MV-4-11 (cell line): ENCODE results near the gene C1orf105.
"Not testable (repeated sequence)": the region's sequence is repeated elsewhere in the genome, so short reads cannot be mapped to it uniquely, and the experiment has no call there.

Source experiments
- DNase-seq: peaks from one replicate; lab custom pipeline; 2025; lab: John Stamatoyannopoulos, UW

C1orf105 gene

DNA sequence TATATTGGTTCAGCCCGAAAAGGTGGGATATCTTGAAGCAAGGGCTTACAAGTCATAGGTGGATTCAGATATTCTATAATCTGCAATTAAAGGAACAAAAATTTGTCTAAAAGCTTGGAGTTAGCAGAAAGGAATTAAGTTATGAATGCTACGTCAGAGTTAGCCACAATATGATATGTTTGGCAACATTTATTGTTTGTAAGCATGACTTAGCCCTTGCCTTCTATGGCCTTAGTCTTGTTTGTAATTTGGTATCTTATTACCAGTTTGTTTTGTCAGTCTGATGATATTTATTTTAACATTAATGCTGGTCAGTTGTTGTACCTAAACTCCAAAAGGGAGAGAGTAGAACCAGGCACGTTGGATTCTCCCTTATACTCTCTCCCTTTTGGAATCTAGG lies 69.4 kb downstream of the C1orf105 start:
- no peak for DNase-seq

DNA sequence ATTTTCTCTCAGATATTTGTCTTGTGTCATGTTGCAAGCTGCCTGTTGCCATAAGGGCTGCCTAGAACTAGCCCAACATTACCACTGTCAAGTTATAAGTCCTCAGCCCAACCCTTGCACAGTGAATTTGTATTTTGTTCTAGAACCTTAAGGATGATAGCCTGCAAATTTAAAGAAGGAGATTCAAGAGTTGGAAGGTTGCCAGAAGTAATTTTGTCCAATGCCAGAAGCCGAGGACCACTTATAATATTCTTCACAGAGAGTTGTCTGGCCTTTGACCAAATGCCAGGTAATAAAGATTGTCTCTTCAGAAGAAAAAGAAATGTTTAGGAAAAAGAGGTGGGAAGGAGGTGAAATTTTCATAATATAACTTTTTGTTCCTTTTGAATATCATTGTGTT lies 71.9 kb downstream of the C1orf105 start:
- no peak for DNase-seq

DNA sequence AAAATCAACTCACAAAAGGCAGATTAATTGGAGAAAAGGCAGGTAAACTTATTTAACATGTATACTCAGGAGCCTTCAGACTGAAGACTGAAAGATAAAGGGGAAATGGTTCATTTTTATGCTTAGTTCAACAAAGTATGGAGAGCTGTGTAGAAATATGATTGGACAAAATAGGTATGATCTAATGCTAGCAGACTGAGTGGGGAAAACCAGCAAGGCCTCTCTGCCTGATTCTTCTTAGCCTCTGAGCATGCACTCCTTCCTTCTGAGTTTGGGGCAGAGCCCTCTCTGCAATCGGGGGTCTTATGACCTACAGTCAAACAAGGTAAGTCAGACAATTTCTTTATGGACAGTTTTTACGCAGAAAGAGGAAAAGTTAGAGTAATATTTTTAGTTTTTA lies 73.7 kb downstream of the C1orf105 start:
- peak; percentile 9 for DNase-seq

DNA sequence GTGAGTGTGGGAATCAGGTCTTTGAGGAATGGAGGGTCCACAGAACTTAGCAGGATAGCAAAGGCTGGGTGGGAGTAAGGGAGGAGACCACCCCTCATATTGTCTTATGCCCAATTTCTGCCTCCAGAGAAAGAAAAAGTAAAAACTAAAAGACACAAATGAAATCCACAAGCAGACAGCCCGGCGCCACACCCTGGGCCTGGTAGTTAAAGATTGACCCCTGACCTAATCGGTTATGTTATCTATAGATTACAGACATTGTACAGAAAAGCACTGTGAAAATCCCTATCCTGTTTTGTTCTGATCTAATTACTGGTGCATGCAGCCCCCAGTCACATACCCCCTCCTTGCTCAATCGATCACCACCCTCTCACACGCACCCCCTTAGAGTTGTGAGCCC lies 75.6 kb downstream of the C1orf105 start:
- not testable (repeated sequence) for DNase-seq

DNA sequence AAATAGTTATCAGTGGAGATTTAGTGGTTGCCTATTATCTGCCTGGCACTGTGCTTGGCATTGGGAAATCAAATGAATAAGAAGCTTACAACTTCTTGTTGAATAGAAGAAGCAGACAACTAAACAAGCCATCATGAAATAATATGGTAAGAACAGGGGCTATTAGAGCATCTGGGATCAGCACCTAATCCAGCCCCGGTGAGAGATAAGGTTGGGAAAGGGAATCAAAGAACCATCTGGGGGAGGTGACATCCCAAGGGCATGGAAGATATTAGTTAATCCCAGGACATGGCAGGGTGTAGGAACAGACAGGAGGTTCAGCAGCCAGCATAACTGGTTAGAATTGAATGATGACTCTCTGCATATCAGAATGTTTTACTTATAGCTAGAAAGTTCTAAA lies 76.2 kb downstream of the C1orf105 start:
- no peak for DNase-seq

DNA sequence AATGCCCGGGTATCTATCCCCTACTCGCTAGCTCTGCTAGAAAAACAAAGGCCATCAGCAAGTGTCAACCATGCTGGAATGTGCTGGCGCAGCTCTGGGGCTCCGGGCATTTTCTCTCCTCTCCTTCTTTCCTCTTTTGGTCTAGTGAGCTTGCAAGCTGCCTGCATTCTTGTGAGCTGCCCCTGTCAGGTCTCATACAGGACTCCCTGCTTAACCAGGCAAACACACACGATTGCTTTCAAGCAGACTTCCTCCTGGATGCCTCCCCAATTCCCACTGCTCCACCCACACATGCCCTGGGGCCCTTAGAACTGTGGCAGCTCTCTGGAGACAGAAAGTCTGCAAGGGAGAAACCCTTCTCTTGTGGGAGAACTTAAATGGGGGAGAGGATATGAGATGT lies 76.7 kb downstream of the C1orf105 start:
- no peak for DNase-seq

DNA sequence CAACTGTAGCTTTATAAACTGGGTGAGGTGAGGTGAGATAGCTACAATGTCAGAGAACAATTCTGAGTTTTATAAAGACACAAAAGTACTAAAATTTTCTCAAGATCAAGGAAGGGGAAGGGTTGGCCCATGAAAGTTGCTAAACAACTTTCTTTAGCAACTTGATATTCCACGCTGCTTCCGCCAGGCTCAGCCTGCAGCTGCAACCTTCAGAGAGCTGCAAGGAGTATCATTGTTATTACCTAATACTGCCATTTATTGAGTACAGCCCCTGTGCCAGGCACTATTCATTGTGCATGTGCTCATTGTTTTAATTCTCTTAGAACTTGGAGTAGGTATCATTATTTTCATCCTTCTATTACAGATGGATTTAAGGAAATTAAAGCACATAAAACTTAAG lies 78.4 kb downstream of the C1orf105 start:
- DNase-seq = peak; percentile 30

DNA sequence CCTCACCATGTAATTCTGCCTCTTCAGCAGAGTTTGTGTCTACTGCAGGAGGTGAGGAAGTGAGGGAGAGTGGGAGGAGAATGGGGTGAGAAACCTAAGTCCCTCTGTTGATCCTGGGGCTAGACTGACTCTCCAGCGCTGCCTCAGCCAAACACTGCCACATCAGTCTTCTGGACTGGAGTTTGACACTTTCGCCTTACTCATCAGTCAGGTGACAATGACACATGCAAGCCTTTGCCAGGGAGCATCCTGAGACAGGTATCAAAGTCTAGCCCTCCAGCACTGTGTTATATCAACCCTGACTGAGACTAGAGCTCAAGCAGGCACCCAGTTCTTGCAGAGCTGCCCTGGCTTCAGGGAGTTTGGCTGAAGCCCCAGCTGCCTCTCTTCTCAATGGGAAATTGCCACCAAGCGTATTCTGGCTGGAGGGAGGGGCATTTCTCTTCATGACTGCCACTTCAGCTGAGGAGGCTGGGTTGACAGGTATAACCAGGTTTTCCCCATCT lies 79.2 kb downstream of the C1orf105 start:
- no peak for DNase-seq

DNA sequence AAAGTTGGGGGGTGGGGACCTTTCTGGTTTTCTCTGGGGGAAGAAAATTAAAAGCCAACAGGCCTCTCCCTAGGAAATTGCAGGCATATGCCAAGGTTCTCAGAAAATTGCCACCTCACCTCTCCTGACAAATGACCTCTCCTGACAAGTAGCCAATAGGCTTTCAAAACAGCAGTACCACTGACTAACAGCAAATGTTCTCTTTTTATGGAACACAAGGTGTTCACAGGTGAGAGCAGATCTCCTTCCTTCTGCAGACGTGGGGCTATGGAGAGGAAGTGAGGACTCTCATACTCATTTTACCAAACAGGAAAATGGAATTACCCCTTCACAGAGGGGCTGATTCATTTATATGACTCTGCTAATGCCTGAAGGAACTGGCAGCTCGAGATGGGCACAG lies 79.7 kb downstream of the C1orf105 start:
- DNase-seq = no peak

DNA sequence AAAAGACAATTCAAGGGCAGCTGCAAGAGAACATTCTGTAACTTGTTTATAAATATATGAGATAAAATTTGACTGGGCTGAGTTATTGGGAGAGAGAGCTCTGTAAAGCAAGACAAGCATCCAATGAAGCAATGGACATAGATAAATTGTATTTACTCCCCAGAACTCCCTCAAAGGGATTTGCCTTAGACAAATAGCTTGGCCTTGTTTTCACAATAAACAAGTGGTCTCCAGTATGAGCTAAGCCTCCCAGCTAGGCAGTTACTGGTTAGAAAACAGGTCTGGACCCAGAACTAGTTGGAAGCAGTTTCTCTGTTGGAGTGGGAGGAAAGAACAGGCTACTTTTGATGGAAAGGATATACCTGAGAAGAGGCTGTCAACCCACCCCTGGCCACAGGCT lies 87.3 kb downstream of the C1orf105 start:
- no peak for DNase-seq

DNA sequence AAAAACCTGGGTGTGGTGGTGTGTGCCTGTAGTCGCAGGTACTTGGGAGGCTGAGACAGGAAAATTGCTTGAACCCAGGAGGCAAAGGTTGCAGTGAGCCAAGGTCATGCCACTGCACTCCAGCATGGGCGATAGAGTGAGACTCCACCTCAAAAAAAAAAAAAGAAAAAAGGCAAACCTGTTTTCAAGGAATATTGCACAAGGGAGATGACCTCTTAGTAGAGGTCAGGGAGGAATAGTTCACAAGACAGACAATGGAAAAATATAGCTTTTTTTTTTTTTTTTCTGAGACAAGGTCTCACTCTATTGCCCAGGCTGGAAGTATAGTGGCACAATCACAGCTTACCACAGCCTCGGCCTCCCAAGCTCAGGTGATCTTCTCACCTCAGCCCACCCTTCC lies 90.0 kb downstream of the C1orf105 start:
- no peak for DNase-seq

DNA sequence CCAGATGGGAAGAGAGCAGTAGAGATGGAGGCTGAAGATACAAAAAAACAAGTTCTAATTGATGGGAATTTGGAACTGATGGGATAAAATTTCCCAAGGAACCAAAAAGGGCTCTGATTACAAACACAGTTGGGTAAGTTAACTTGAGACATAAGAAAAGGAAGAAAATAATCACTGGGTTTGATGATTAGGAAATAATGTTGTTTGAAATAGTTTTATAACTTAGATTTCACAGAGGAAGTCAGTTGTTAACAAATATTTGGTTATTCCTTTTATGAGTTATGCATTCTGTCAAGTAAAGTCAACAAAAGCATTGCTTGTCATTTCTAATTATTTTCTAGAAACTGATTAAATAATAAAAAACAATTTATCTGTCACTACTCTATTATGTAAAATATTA lies 92.1 kb downstream of the C1orf105 start:
- no peak for DNase-seq

DNA sequence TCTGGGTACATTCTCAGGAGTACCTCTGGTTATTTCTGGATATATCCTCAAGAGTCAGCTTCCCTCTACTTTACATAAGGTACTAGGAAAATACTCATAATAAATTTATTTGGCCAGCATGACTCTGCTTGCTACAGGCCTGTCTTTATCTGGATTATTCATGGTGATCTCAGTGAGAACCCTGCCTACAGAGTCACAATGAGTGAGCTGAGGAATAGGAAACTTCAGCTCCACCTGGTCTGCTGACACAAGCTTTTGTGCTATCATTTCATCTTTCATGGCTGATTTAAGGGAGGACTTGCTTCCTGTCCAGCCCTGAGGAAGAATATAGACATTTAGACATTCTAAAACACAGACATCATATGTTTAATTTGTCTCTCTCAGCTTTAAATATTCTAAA lies 93.0 kb downstream of the C1orf105 start:
- no peak for DNase-seq

DNA sequence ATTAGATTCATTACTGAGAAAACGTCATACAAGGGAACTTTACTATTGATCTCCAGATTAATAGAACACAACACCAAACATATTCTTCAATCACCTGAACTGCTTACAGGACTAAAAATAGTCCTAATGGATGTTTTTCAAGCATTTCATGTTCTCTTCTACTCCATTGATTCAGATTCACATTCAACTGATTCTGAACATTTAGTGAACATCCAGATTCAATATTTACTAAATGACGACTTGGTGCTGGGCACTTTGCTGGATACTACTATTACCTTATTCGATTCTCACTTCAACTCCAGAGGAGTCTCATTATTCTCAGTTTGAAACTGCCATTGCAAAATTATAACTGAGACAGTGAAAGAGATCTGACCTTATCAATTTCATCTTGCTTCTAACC lies 93.6 kb downstream of the C1orf105 start:
- no peak for DNase-seq

DNA sequence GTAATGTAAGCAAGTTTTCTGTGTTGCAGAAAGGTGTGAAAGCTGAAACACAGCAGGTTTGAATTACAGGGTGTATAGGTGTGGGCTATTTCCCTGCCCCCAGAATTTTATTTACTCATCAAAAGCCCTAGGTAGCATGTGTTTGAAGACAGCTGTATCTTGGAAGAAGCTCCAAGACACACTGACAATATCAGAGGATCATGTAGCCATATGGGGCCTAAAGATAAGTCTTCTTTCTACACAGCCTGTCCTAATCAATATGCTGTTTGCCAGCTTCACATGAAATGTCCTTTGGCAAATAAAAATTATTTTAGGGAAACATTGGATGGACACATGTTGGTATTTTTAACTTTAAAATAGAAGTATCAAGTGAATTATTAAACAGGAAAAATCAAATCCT lies 95.0 kb downstream of the C1orf105 start:
- no peak for DNase-seq

DNA sequence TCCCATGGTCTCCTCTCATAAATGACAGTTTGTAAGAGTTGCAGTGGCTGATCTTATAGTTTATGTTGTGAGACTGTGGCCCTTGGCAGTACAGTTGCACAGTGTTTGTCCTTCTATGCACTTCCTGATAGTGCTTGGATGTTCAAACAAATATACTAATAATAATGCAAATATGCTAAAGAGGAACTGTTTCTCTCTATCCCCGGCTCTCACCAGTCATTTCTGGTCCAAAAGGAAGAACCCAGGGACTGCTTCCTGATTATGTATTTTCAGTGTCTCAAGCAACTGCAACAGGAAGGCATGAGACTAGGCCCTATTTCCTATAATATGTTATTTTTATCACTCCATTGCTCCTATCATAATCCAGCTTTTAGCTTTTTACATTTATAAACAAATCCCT lies 95.4 kb downstream of the C1orf105 start:
- peak; percentile 74 for DNase-seq

DNA sequence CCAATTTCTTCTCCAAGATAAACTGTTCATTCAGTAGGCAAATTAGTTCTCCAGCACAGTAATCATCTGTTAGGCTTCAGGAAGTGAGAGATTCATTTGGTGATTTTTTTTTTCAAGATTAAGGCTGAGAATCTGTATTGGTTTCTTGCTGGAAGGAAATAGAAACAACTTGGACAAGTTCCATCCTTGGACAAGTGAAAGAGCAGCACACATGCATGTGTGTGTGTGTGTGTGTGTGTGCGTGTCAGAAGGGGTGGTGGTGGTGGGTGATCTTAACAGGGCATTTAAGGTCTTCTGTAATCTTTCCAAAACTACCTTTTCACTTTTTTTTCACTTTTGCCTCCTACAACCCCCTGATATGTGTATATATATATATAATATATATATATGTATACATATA lies 96.6 kb downstream of the C1orf105 start:
- DNase-seq = no peak

DNA sequence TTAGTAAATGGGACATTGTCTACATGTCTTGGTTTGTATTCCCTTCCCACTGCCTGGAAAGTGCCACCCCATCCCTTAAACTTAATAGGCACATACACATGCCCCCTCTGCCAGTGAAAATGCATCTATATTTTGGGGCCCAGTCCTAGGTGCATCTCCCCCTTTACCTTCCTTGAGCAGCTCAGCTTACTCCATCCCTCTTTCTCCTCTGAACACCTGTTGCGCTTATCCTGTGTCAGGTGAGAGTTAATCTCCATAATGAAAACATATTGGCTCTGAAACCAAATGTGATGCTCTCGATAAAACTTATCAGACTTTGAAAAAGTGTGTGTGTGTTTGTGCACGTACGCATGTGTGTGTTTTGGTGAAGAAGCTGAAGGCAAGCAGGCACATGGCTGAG lies 97.1 kb downstream of the C1orf105 start:
- no peak for DNase-seq
